Measurements from ENCODE around the gene CACNA1B. TPM values are rescaled to one million over a fixed set of nuclear protein-coding genes. Genes with fewer than 3 reads are reported as not detected.

Gene CACNA1B
- total and polyA plus RNA-seq, 2 of the 4 experiments (the other 2 are of a cell fraction) = 0.02 TPM; not detected in 1

GRCh38 chr9:138072161-138072842 lies 194.7 kb downstream of the CACNA1B start:
- Histone ChIP-seq H3K36me3 (ENCODE audit: control insufficient read depth, insufficient read depth, low read length) (no peaks in the 10 kb centered on the region), H2BK120ac (ENCODE audit: low read depth, low read length) (no peak overlapping the region), H2AK9ac (replicated peaks; ENCODE audit: low read depth, low read length, poor library complexity) (no peak overlapping the region), H3K56ac (ENCODE audit: extremely low read depth, insufficient read depth, low read length) (no peak overlapping the region), H3K4me1 (ENCODE audit: control insufficient read depth, insufficient read depth, low read length) (no peaks in the 10 kb centered on the region), H3K14ac (replicated peaks; ENCODE audit: low read depth, low read length) (no peak overlapping the region), H2AK5ac (ENCODE audit: low read depth, low read length) (no peak overlapping the region), H3K4ac (ENCODE audit: low read depth, low read length) (no peak overlapping the region), H3K23ac (ENCODE audit: low read depth, low read length) (no peak overlapping the region), H3K9ac (ENCODE audit: low read depth, low read length) (no peak overlapping the region), H2AFZ (replicated peaks; ENCODE audit: low read length, poor library complexity) (no peak overlapping the region), H3K4me3 (ENCODE audit: insufficient read depth, low read depth, low read length) (no peak overlapping the region), H2BK5ac (ENCODE audit: low read depth, low read length, poor library complexity, severe bottlenecking) (no peak overlapping the region), H3K18ac (ENCODE audit: low read depth, low read length) (no peak overlapping the region), H4K20me1 (ENCODE audit: insufficient read depth, low read length) (no peaks in the 10 kb centered on the region), H2BK15ac (ENCODE audit: low read depth, low read length) (no peak overlapping the region), H3K4me2 (ENCODE audit: low read depth, low read length) (no peak overlapping the region), H3K9me3 (ENCODE audit: control insufficient read depth, insufficient read depth, low read length) (peaks cover 63% of the 10 kb centered on the region), H4K91ac (ENCODE audit: insufficient read depth, low read depth, low read length) (no peak overlapping the region), H2BK20ac (ENCODE audit: low read depth, low read length) (no peak overlapping the region), H3K27me3 (ENCODE audit: control insufficient read depth, insufficient read depth, low read length) (no peaks in the 10 kb centered on the region), H3K27ac (ENCODE audit: insufficient read depth, low read length) (no peak overlapping the region), H4K8ac (ENCODE audit: low read depth in 2 of 2, low read length in 2 of 2) (no peak overlapping the region), H3K79me1 (ENCODE audit: low read depth in 1 of 2, low read length in 2 of 2) (no peaks in the 10 kb centered on the region), H3K9me1 (ENCODE audit: insufficient read depth, low read length) (no peaks in the 10 kb centered on the region), H4K5ac (ENCODE audit: low read depth, low read length) (no peak overlapping the region)
- dilution Hi-C loops (cut with HindIII; ENCODE audit: low sequenced_read_pairs, unreplicated experiment) = no loop called here
- CTCF ChIA-PET = no interaction called here
- in situ Hi-C loops (cut with MboI; ENCODE audit: low sequenced_read_pairs) = no loop called here
- WGBS, 2 experiments (ENCODE audit: extremely low coverage in 2 of 2, insufficient read length in 1 of 2) = 80% methylated on average over 1 of the region's 12 CpGs; no CpG with 5 or more reads in 1 of the 2 experiments
- POLR2A ChIA-PET (ENCODE audit: unreplicated experiment) = no interaction called here
- TF ChIP-seq CEBPB (IDR thresholded peaks at IDR 0.05; ENCODE audit: low read depth, low read length) = no peak
- DNase-seq (no peak), ATAC-seq (ENCODE audit: low read depth) (no peak)
- BruUV-seq (replicated peaks) = no TSS peak
- intact Hi-C loops (cut with micrococcal nuclease) = no loop called here

All from IMR-90 (cell line).